HG02884 (cell line): ENCODE data around the gene AUTS2.
"Not testable (repeated sequence)": the region's sequence is repeated elsewhere in the genome, so short reads cannot be mapped to it uniquely, and the experiment has no call there.

ENCODE experiments used
- ATAC-seq: cut with Tn5 transposase; IDR thresholded peaks from one replicate; pipeline ENCODE4 v1.9.1; 2021; ENCODE audit warnings: mild to moderate bottlenecking, moderate library complexity; ENCODE audit not compliant: unreplicated experiment

Gene AUTS2

GRCh38 chr7:70352088-70352487 is 753.8 kb downstream of the AUTS2 start:
- ATAC-seq: no peak

- no peak for ATAC-seq
Measured at GRCh38 chr7:70352906-70353305, 754.6 kb downstream of the AUTS2 start.

DNA sequence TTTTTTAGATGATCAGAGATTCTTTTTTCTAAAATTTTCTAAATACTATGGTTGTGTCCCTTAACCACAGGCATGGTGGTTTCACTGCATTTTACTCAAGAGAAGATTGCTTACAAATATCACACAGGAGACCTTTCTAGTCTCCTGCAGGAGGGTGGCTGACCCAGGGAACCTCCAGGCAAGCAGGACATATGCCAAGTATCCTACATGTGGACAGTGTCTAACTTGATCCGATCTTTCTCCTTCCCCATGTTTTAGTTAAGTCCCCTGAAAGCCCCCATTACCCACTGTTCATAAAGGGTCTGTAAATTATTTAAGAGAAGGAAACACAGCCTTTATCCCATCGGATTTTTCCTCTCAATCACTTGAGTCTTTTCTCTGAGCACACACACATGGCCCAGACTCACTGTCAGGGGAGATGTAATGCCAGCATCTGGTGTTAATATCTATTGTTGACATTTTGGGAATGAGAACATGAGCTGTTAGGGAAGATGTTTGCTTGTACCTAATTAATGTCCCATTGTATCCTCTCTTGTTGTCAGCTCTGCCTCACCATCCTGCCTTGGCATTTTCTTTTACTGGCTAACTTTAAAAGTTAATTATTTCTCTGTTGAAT is 755.2 kb downstream of the AUTS2 start:
- ATAC-seq: no peak

DNA sequence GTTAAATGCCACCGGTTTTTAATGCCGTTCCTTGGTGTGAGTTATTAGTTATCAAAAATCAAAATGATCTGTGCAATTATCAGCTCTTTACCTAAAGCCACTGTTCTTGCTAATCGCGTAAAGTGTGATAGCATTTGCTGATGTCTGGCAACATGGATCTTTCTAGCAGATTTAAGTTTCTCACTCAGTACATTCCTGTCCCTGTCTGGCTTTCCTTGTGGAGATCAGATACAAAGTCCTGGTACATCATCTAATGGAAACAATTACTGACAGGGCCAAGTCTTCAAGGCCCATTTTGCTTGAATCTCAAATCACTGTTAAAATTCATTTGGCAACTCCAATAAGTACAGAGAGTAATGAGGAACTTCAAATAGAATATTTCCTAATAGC is 755.7 kb downstream of the AUTS2 start:
- no peak for ATAC-seq

- no peak for ATAC-seq
Measured at GRCh38 chr7:70354409-70355169, 756.3 kb downstream of the AUTS2 start.

GRCh38 chr7:70355198-70356020 is 757.1 kb downstream of the AUTS2 start:
- ATAC-seq: no peak

- no peak for ATAC-seq
Measured at GRCh38 chr7:70356085-70356786, 758.0 kb downstream of the AUTS2 start.

DNA sequence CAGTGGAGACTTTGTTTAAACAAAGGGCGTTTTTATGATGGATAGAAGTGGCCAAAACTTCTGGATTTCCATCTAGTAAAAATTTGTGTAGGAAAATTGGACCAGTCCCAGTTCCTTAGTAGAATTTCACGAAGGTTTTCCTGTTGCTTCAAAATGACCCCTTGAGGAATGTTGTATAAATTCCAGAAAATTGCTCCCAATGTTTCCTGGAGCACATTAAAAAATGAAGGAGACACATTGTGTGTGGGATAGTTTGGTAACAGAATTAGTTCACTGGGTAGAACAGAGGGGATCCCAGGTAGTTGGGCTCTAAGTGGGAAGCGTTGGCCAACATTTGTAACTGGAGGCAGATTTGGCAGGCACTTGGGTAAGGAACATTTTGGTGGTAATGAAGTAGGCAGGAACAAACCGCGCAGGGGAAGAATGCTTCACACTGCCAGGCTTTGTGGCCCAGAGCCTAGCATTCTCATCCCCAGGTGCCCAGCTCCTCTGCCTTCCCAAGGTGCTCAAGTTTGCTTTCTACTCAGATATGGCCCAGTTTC is 758.6 kb downstream of the AUTS2 start:
- no peak for ATAC-seq

- no peak for ATAC-seq
Measured at GRCh38 chr7:70360557-70360956, 762.3 kb downstream of the AUTS2 start.

DNA sequence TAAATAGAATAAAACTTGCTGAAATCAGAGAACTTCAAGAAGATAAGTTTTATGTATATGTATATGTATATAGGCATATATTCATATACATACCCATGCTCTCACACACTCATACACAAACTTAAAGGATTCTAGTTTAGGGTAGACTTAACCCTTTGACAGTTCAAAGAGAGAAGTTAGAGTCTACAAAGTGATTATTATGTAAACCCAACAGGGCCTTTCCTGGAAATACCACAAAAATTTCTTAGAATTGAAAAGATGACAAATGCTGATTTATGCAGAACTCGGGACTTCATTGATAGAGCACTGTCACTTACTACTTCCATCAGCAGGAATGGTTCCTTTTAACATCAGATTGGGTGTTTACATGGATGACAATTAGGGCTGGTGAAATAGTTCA is 763.5 kb downstream of the AUTS2 start:
- ATAC-seq: no peak

GRCh38 chr7:70364393-70364792 is 766.1 kb downstream of the AUTS2 start:
- not testable (repeated sequence) for ATAC-seq

DNA sequence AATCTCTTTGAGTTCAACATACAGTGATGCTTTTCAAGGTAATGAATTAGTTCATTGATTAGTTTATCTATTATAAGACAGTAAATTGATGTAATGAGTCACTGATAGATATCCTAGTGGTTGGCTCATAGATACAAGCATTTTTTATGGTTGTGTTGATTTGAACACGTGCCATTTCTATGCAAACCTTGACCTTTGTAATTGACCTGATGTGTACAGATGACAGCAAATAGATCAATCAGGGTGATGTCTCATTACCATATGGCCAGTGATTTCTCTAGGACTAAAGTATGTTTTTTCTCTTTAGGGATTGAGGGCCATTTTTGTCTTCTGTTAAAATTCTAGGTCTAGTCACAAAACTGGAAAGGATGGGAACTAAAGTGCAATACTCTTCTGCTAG is 773.4 kb downstream of the AUTS2 start:
- ATAC-seq: no peak

DNA sequence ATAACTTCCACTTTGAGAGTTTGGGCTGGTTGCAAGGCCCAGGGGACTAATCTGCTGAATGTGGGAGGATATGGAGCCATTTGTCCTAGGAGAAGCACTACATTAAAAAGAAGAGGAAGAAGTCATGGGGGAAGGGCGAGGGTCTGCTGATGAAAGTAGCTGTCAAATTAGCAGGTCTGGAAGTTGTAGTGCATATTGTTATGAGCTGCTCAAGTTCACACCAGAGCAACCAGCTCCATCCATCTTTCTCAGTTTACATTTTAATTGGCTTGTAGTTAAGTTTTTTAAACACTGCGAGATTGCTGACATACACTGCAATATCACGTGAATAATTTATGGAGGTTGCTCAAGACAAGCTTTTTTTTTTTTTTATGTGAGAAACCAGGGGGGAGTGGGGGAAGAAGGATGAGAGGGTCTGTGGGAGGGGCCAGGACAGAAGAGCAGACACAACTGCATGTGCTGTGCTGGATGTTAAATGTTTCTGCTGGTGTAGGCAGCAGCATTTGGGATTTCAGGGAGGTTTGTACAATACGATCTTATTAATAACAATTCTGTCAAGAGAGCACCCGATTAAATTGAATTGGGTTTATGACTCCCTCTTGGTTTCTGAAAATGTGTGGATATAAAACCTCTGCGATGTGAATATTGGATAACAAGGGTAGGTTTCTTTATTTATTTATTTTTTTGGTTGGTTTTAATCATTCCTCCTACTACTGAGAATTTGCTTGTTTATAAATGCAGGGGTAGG is 774.7 kb downstream of the AUTS2 start:
- ATAC-seq: no peak

DNA sequence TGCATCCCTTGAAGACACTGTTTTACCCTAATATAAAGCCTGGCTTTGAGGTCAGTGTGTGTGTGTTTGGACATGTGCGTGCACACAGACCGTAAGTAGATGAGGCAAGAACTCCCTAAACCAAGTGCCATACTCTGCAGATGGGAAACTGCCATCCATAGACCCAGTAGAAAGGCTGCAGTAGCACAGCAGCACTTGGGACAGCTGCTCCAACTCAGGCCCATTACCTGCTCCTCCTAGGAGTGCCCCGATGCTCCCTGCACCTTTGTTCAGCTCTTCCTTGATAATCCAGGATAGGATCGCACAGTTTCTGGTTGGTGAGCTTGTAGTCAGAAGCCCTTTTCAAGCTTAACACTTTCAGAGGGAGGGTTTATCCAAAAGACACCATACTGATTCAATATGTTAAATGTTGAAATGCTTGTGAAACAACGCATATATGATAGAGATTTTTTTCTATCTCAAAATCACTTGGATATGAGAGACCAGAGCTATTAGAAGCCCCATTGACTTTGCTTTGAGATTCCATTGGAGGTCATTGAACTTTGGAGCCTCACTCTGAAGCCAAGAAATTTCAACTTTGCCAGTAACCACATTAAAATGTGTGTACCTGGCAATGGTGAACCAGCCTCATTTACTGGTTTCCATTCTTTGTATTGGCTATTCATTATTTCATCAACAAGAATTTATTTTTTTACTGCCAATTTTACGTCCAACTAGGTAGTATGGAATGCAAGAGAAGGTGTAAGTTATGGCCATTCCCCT is 776.7 kb downstream of the AUTS2 start:
- ATAC-seq: no peak

DNA sequence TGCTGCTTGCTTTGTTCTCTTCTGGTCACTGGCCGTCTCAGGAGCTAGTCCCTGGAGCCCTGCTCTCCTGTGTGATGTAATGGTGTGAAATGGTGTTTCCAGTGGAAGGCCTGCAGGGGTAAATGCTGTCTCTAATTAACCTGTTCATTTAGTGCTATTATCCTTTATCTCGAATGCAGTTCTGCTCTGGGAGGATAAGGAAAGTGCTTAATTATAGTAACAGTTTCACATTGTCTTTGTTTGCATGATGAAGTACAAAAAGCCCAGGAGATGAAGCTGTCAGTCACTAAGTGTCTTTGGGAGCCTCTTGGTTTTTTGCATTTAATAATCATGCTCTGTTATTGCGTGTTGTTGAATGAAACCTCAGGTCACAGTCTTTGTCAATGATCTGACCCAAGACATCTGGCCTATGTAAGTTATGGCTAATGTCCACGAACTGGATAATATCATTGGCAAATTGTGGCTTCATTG is 778.3 kb downstream of the AUTS2 start:
- ATAC-seq: no peak

GRCh38 chr7:70377957-70378356 is 779.7 kb downstream of the AUTS2 start:
- no peak for ATAC-seq

DNA sequence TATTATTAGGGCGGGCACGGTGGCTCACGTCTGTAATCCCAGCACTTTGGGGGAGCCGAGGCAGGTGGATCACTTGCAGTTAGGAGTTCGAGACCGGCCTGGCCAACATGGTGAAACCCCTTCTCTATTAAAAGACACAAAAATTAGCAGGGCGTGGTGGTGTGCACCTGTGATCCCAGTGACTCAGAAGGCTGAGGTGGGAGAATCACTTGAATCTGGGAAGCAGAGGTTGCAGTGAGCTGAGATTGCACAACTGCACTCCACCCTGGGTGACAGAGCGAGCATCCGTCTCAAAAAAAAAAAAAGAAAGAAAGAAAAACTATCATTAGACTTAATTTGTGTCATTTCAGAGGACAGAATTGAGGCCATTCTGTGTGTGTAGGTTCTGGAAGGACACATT is 780.9 kb downstream of the AUTS2 start:
- ATAC-seq: no peak

GRCh38 chr7:70380421-70381015 is 782.2 kb downstream of the AUTS2 start:
- ATAC-seq: no peak
